Loucy (cell line): ENCODE measurements around the gene ABCC6.

Experiments used
- H2AFZ ChIP-seq: fragments of 200-600 bp; sonication (generic); 2 replicates; pipeline ENCODE4 v1.6.0; 2016; ENCODE audit warnings: antibody characterized with exemption, mild to moderate bottlenecking, low read length, moderate library complexity
- H3F3A ChIP-seq: fragments of 200-600 bp; 2 replicates; pipeline ENCODE4 v1.6.0; 2016; ENCODE audit warnings: antibody characterized with exemption, low read depth, mild to moderate bottlenecking
- H3K27me3 ChIP-seq: fragments of 200-600 bp; sonication (generic); 2 replicates; pipeline ENCODE4 v1.6.1; 2014; ENCODE audit warnings: low read length, mild to moderate bottlenecking; ENCODE audit not compliant: insufficient read depth, poor library complexity, severe bottlenecking
- H3K36me3 ChIP-seq: fragments of 200-600 bp; sonication (generic); 2 replicates; pipeline ENCODE4 v1.6.1; 2016; ENCODE audit warnings: low read length; ENCODE audit not compliant: insufficient read depth
- H3K4me1 ChIP-seq: fragments of 200-600 bp; sonication (generic); 2 replicates; pipeline ENCODE4 v1.5.1; 2014; ENCODE audit warnings: low read length, mild to moderate bottlenecking; ENCODE audit not compliant: insufficient read depth, poor library complexity, severe bottlenecking
- H3K4me2 ChIP-seq: fragments of 200-600 bp; sonication (generic); 2 replicates; pipeline ENCODE4 v1.6.0; 2014; ENCODE audit warnings: antibody characterized with exemption, low read length, low read depth, mild to moderate bottlenecking; ENCODE audit not compliant: poor library complexity, severe bottlenecking
- H3K4me3 ChIP-seq: fragments of 200-600 bp; sonication (generic); 2 replicates; pipeline ENCODE4 v1.5.1; 2014; ENCODE audit warnings: low read length, mild to moderate bottlenecking, mixed read lengths; ENCODE audit not compliant: poor library complexity, severe bottlenecking
- H3K79me2 ChIP-seq: fragments of 200-600 bp; sonication (generic); 2 replicates; pipeline ENCODE4 v1.6.1; 2014; ENCODE audit warnings: low read length; ENCODE audit not compliant: insufficient read depth
- H3K9ac ChIP-seq: fragments of 200-600 bp; sonication (generic); 2 replicates; pipeline ENCODE4 v1.6.0; 2014; ENCODE audit warnings: mild to moderate bottlenecking, low read depth, low read length, moderate library complexity; ENCODE audit not compliant: poor library complexity, severe bottlenecking
- H3K9me2 ChIP-seq: fragments of 200-600 bp; sonication (generic); replicated peaks from 2 replicates; pipeline ENCODE4 v1.6.1; 2016; ENCODE audit warnings: low read depth, low read length, mixed read lengths
- H3K9me3 ChIP-seq: fragments of 200-600 bp; sonication (generic); 2 replicates; pipeline ENCODE4 v1.6.1; 2014; ENCODE audit warnings: mild to moderate bottlenecking, antibody characterized with exemption, low read length, low read depth; ENCODE audit not compliant: insufficient read depth
- H4K20me1 ChIP-seq: fragments of 200-600 bp; sonication (generic); 2 replicates; pipeline ENCODE4 v1.6.0; 2014; ENCODE audit warnings: antibody characterized with exemption, low read length, mild to moderate bottlenecking; ENCODE audit not compliant: insufficient read depth, poor library complexity, severe bottlenecking
- EZH2phosphoT487 ChIP-seq: fragments of 200-600 bp; IDR thresholded peaks from 2 replicates; pipeline ENCODE4 v1.6.1; 2018; ENCODE audit warnings: antibody characterized with exemption, mild to moderate bottlenecking, moderate library complexity, borderline replicate concordance
- TF ChIP-seq, protein P1 (sequence below): fragments of 200-600 bp; sonication (generic); conservative IDR thresholded peaks from 2 replicates; pipeline ENCODE4 v1.5.1; 2014; ENCODE audit warnings: mild to moderate bottlenecking, antibody characterized with exemption, low read length

ABCC6 gene

DNA sequence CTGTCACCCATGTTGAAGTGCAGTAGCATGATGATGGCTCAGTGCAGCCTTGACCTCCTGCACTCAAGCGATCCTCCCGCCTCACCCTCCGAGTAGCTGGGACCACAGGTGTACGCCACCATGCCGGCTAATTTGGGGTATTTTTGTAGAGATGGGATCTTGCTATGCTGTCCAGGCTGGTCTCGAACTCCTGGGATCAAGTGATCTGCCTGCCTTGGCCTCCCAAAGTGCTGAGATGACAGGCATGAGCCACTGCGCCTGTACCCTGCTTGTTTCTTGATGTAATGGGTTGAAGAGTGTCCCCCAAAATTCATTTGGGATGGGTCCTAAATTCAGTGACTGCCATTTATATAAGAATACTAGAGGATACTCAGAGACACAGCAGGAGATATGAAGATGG is 57.2 kb downstream of the ABCC6 start:
- TF ChIP-seq EZH2phosphoT487, result no peak
- TF ChIP-seq, protein P1, sequence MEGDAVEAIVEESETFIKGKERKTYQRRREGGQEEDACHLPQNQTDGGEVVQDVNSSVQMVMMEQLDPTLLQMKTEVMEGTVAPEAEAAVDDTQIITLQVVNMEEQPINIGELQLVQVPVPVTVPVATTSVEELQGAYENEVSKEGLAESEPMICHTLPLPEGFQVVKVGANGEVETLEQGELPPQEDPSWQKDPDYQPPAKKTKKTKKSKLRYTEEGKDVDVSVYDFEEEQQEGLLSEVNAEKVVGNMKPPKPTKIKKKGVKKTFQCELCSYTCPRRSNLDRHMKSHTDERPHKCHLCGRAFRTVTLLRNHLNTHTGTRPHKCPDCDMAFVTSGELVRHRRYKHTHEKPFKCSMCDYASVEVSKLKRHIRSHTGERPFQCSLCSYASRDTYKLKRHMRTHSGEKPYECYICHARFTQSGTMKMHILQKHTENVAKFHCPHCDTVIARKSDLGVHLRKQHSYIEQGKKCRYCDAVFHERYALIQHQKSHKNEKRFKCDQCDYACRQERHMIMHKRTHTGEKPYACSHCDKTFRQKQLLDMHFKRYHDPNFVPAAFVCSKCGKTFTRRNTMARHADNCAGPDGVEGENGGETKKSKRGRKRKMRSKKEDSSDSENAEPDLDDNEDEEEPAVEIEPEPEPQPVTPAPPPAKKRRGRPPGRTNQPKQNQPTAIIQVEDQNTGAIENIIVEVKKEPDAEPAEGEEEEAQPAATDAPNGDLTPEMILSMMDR, result no peak
- Histone ChIP-seq H2AFZ (no peak overlapping the region), H3K4me3 (no peak overlapping the region), H3K9me3 (no peaks in the 10 kb centered on the region), H3K36me3 (no peaks in the 10 kb centered on the region), H3K4me2 (no peak overlapping the region), H3K27me3 (no peaks in the 10 kb centered on the region), H3K9me2 (no peaks in the 10 kb centered on the region), H3K4me1 (no peaks in the 10 kb centered on the region), H3K9ac (no peak overlapping the region), H4K20me1 (no peaks in the 10 kb centered on the region), H3K79me2 (no peaks in the 10 kb centered on the region), H3F3A (no peaks in the 10 kb centered on the region)

DNA sequence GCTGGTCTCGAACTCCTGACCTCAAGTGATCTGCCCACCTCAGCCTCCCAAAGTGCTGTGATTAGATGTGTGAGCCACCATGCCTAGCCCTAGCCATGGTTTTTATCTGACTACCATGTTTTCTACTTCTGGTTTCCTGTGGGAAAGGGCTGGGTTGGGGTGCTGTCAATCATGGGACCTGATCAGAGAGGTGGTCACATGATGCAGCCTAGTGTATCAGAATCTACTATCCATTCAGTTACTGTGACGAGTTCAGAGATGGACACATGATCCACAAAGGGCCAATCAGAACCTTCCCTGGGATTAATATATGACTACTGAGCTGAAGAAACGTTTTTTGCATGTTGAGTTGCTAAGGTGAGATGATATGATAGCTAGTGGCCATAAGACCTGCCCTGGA is 59.1 kb downstream of the ABCC6 start:
- no peaks in the 10 kb centered on the region for H3K27me3 ChIP-seq
- H3K79me2 ChIP-seq, result no peaks in the 10 kb centered on the region
- TF ChIP-seq, protein P1, result no peak
- TF ChIP-seq EZH2phosphoT487, result no peak
- H3K4me1 ChIP-seq, result no peaks in the 10 kb centered on the region
- no peak overlapping the region for H2AFZ ChIP-seq
- no peaks in the 10 kb centered on the region for H3K9me2 ChIP-seq
- H3K36me3 ChIP-seq, result no peaks in the 10 kb centered on the region
- no peak overlapping the region for H3K4me2 ChIP-seq
- no peak overlapping the region for H3K9ac ChIP-seq
- H3F3A ChIP-seq, result no peaks in the 10 kb centered on the region
- no peak overlapping the region for H3K4me3 ChIP-seq
- H3K9me3 ChIP-seq, result no peaks in the 10 kb centered on the region; the same call in 1 of the 2 replicates
- H4K20me1 ChIP-seq, result no peaks in the 10 kb centered on the region

GRCh38 chr16:16163571-16163970 is 59.7 kb downstream of the ABCC6 start:
- Histone ChIP-seq H2AFZ (no peak overlapping the region), H3K4me2 (no peak overlapping the region), H3K36me3 (no peaks in the 10 kb centered on the region), H3K79me2 (no peaks in the 10 kb centered on the region), H3K4me3 (no peak overlapping the region), H3K27me3 (no peaks in the 10 kb centered on the region), H3K4me1 (no peaks in the 10 kb centered on the region), H3F3A (no peaks in the 10 kb centered on the region), H3K9me3 (peaks cover 6% of the 10 kb centered on the region; the same call in 1 of the 2 replicates), H3K9ac (no peak overlapping the region), H4K20me1 (no peaks in the 10 kb centered on the region), H3K9me2 (no peaks in the 10 kb centered on the region)
- TF ChIP-seq, protein P1, result no peak
- TF ChIP-seq EZH2phosphoT487, result no peak
